ENCODE results near the gene PDCD1LG2.

DNA sequence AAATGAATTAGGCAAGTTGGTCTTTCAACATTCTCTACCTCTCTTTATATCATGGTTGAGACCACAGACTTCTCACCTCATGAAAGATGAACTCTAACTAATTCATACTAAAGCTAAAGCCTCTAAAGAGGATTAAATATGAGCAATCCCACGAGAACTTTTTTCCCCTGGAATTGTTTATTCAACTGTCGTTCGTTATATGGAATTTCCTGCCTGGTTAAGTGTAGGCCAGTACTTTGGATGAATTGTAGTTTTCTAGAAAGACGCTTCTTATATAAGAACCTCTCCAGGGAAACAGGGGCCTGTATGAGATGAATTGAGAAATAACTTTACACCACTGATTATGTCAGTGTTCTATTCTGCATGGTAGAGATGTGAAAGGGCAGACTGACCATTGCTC is 42.9 kb downstream of the PDCD1LG2 start:
- TF ChIP-seq CTCF (IDR thresholded peaks at IDR 0.05) (no peak), POLR2A (IDR thresholded peaks at IDR 0.05) (no peak), EP300 (IDR thresholded peaks at IDR 0.05) (no peak)
